ENCODE results near the gene ASB18. TPM values are rescaled to one million over a fixed set of nuclear protein-coding genes. Genes with fewer than 3 reads are reported as not detected.

Gene ASB18
- polyA plus RNA-seq, 1 experiment: not detected

GRCh38 chr2:236229186-236229585 is 35.0 kb downstream of the ASB18 start:
- no peaks in the 10 kb centered on the region for H3K36me3 ChIP-seq (ENCODE audit: control insufficient read depth, insufficient read depth, low read length)
- no peak for TF ChIP-seq CTCF (IDR thresholded peaks at IDR 0.05; ENCODE audit: insufficient read depth, low read depth, low read length)
- POLR2A ChIA-PET: no interaction called here
- CTCF ChIA-PET: no interaction called here
- H3K4me3 ChIP-seq (ENCODE audit: low read depth, low read length): no peak overlapping the region
- no peaks in the 10 kb centered on the region for H3K27me3 ChIP-seq (ENCODE audit: control insufficient read depth, insufficient read depth, low read length)
- DNase-seq (ENCODE audit: low read depth): no peak

GRCh38 chr2:236223675-236224074 is 40.5 kb downstream of the ASB18 start:
- CTCF ChIA-PET: interaction anchor here (1.1 kb wide), 1 partner anchor 73 kb away, joined by 4 read pairs; no protein-coding TSS in a partner anchor
- POLR2A ChIA-PET: no interaction called here

GRCh38 chr2:236221798-236222197 is 42.4 kb downstream of the ASB18 start:
- DNase-seq (ENCODE audit: low read depth): no peak
- no peaks in the 10 kb centered on the region for H3K27me3 ChIP-seq (ENCODE audit: control insufficient read depth, insufficient read depth, low read length)
- no peak for TF ChIP-seq CTCF (IDR thresholded peaks at IDR 0.05; ENCODE audit: insufficient read depth, low read depth, low read length)
- CTCF ChIA-PET: no interaction called here
- POLR2A ChIA-PET: no interaction called here
- H3K36me3 ChIP-seq (ENCODE audit: control insufficient read depth, insufficient read depth, low read length): no peaks in the 10 kb centered on the region
- no peak overlapping the region for H3K4me3 ChIP-seq (ENCODE audit: low read depth, low read length)

More at GRCh38 chr2:236223675-236224074, 40.5 kb downstream of the ASB18 start:
- DNase-seq (ENCODE audit: low read depth): no peak
- H3K36me3 ChIP-seq (ENCODE audit: control insufficient read depth, insufficient read depth, low read length): no peaks in the 10 kb centered on the region
- no peak for TF ChIP-seq CTCF (IDR thresholded peaks at IDR 0.05; ENCODE audit: insufficient read depth, low read depth, low read length)
- H3K4me3 ChIP-seq (ENCODE audit: low read depth, low read length): no peak overlapping the region
- no peaks in the 10 kb centered on the region for H3K27me3 ChIP-seq (ENCODE audit: control insufficient read depth, insufficient read depth, low read length)

GRCh38 chr2:236219411-236219810 is 44.8 kb downstream of the ASB18 start:
- no peak for TF ChIP-seq CTCF (IDR thresholded peaks at IDR 0.05; ENCODE audit: insufficient read depth, low read depth, low read length)
- POLR2A ChIA-PET: no interaction called here
- CTCF ChIA-PET: no interaction called here
- no peaks in the 10 kb centered on the region for H3K36me3 ChIP-seq (ENCODE audit: control insufficient read depth, insufficient read depth, low read length)
- no peaks in the 10 kb centered on the region for H3K27me3 ChIP-seq (ENCODE audit: control insufficient read depth, insufficient read depth, low read length)
- DNase-seq (ENCODE audit: low read depth): no peak
- H3K4me3 ChIP-seq (ENCODE audit: low read depth, low read length): no peak overlapping the region

GRCh38 chr2:236217926-236218325 is 46.3 kb downstream of the ASB18 start:
- no peak for TF ChIP-seq CTCF (IDR thresholded peaks at IDR 0.05; ENCODE audit: insufficient read depth, low read depth, low read length)
- ChIA-PET POLR2A (no interaction called here), CTCF (no interaction called here)
- H3K27me3 ChIP-seq (ENCODE audit: control insufficient read depth, insufficient read depth, low read length): no peaks in the 10 kb centered on the region
- DNase-seq (ENCODE audit: low read depth): no peak
- H3K4me3 ChIP-seq (ENCODE audit: low read depth, low read length): no peak overlapping the region
- no peaks in the 10 kb centered on the region for H3K36me3 ChIP-seq (ENCODE audit: control insufficient read depth, insufficient read depth, low read length)

Data from BJ (cell line).